WERI-Rb-1 (cell line): ENCODE data around the gene ANG.
"Not testable (repeated sequence)": the region's sequence is repeated elsewhere in the genome, so short reads cannot be mapped to it uniquely, and the experiment has no call there.

Experiments
- DNase-seq: peaks from one replicate; pipeline ENCODE4 v3.0.0-alpha.2; 2020
- H3K27ac ChIP-seq: fragments of 250-450 bp; sonication (Bioruptor Pico); 2 replicates; pipeline ENCODE4 v1.5.1; 2020; ENCODE audit warnings: mild to moderate bottlenecking, moderate library complexity
- H3K27me3 ChIP-seq: fragments of 250-450 bp; sonication (Bioruptor Pico); 2 replicates; pipeline ENCODE4 v1.5.1; 2021; ENCODE audit warnings: mild to moderate bottlenecking, low read depth, moderate library complexity; ENCODE audit not compliant: insufficient read depth, severe bottlenecking
- H3K36me3 ChIP-seq: fragments of 250-450 bp; sonication (Bioruptor Pico); 2 replicates; pipeline ENCODE4 v1.5.1; 2020; ENCODE audit warnings: mild to moderate bottlenecking, moderate library complexity
- H3K4me3 ChIP-seq: 2 replicates; pipeline ENCODE4 v1.5.1; 2011; ENCODE audit warnings: low read depth, mild to moderate bottlenecking, control low read depth, low read length
- H3K9me3 ChIP-seq: fragments of 250-450 bp; sonication (Bioruptor Pico); 2 replicates; pipeline ENCODE4 v1.5.1; 2021; ENCODE audit warnings: mild to moderate bottlenecking, moderate library complexity; ENCODE audit not compliant: severe bottlenecking
- CTCF ChIP-seq: IDR thresholded peaks from 2 replicates; pipeline ENCODE4 v1.5.1; 2011; ENCODE audit warnings: low read depth, mild to moderate bottlenecking, control low read depth, inconsistent platforms, low read length

Gene ANG

GRCh38 chr14:20698934-20699333 lies 10.4 kb downstream of the ANG start:
- Histone ChIP-seq H3K27ac (no peak overlapping the region), H3K4me3 (no peak overlapping the region), H3K9me3 (no peaks in the 10 kb centered on the region), H3K36me3 (no peaks in the 10 kb centered on the region), H3K27me3 (peaks cover 79% of the 10 kb centered on the region)
- DNase-seq: no peak
- no peak for TF ChIP-seq CTCF

DNA sequence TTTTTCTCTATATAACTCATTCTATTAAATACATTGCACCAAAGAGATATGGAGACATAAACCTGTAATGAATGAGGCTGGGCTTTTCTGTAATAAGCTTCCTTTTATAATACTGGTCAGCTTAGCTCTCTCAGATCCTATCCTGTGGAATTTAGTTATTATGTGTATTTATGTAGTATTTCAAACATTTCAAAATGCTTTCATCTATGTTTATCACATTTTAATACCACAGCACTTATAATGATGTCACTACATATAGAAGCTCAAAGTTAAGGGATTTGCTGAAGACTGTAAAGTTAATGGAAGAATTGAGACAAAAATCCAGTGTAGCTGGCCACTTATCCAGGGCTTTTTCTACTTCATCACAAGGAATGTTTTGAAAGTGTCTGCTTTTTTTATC lies 11.4 kb downstream of the ANG start:
- H3K4me3 ChIP-seq: no peak overlapping the region
- H3K27ac ChIP-seq: no peak overlapping the region
- TF ChIP-seq CTCF: no peak
- H3K36me3 ChIP-seq: no peaks in the 10 kb centered on the region
- no peak for DNase-seq
- H3K27me3 ChIP-seq: peaks cover 79% of the 10 kb centered on the region
- H3K9me3 ChIP-seq: no peaks in the 10 kb centered on the region

GRCh38 chr14:20700965-20701364 lies 12.4 kb downstream of the ANG start:
- peaks cover 73% of the 10 kb centered on the region for H3K27me3 ChIP-seq
- DNase-seq: not testable (repeated sequence)

GRCh38 chr14:20706657-20707355 lies 18.2 kb downstream of the ANG start:
- Histone ChIP-seq H3K27me3 (peaks cover 71% of the 10 kb centered on the region), H3K27ac (no peak overlapping the region), H3K4me3 (no peak overlapping the region), H3K36me3 (no peaks in the 10 kb centered on the region), H3K9me3 (no peaks in the 10 kb centered on the region)
- TF ChIP-seq CTCF: no peak
- DNase-seq: no peak

More at GRCh38 chr14:20700965-20701364, 12.4 kb downstream of the ANG start:
- not testable (repeated sequence) for H3K36me3 ChIP-seq, H3K9me3 ChIP-seq, H3K27ac ChIP-seq, H3K4me3 ChIP-seq

GRCh38 chr14:20707622-20708021 lies 19.1 kb downstream of the ANG start:
- no peak overlapping the region for H3K4me3 ChIP-seq
- no peak for DNase-seq

DNA sequence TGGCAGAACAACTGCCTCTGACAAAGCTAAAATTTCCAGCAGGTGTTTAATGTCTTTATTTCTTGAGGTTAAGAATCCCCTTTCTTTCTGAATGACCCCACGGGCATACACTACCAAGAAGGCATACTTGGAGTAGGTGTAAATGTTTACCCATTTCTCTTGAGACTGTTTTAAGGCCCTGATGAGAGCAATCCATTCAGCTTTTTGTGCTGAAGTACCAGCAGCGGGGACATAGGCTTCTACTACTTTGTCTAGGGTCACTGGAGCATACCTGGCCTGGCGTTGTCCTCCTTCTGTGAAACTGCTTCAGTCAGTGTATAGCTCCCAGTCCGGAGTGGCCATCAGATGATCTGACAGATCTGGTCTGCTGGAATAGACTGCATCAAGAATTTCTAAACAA lies 22.7 kb downstream of the ANG start:
- DNase-seq: no peak
- Histone ChIP-seq H3K36me3 (no peaks in the 10 kb centered on the region), H3K27ac (no peak overlapping the region), H3K27me3 (peaks cover 82% of the 10 kb centered on the region), H3K4me3 (no peak overlapping the region), H3K9me3 (no peaks in the 10 kb centered on the region)
- no peak for TF ChIP-seq CTCF

More at GRCh38 chr14:20707622-20708021, 19.1 kb downstream of the ANG start:
- TF ChIP-seq CTCF: no peak
- Histone ChIP-seq H3K9me3 (no peaks in the 10 kb centered on the region), H3K36me3 (no peaks in the 10 kb centered on the region), H3K27ac (no peak overlapping the region), H3K27me3 (peaks cover 72% of the 10 kb centered on the region)
